SJSA1 (cell line): ENCODE results near the gene CCL4. TPM values are rescaled to one million over a fixed set of nuclear protein-coding genes. Genes with fewer than 3 reads are reported as not detected.

Source experiments
- DNase-seq, 2 experiments: peaks; one replicate each; pipeline ENCODE4 v3.0.0-alpha.2; 2015 to 2020; ENCODE audit warnings: low spot score in 2 of 2, low read depth in 1 of 2
- H3K27ac ChIP-seq: fragments of 250-450 bp; sonication (Bioruptor Pico); 2 replicates; pipeline ENCODE4 v1.5.1; 2020; ENCODE audit warnings: mild to moderate bottlenecking, moderate library complexity
- H3K27me3 ChIP-seq: fragments of 250-450 bp; sonication (Bioruptor Pico); replicated peaks from 2 replicates; pipeline ENCODE4 v1.5.1; 2020; ENCODE audit warnings: mild to moderate bottlenecking, moderate library complexity
- H3K36me3 ChIP-seq: fragments of 250-450 bp; sonication (Bioruptor Pico); 2 replicates; pipeline ENCODE4 v1.5.1; 2020; ENCODE audit warnings: mild to moderate bottlenecking
- H3K4me1 ChIP-seq: fragments of 250-450 bp; sonication (Bioruptor Pico); replicated peaks from 2 replicates; pipeline ENCODE4 v1.6.1; 2021; ENCODE audit warnings: mild to moderate bottlenecking
- H3K4me3 ChIP-seq: fragments of 250-450 bp; sonication (Bioruptor Pico); 2 replicates; pipeline ENCODE4 v1.5.1; 2020; ENCODE audit warnings: mild to moderate bottlenecking
- H3K9me3 ChIP-seq: fragments of 250-450 bp; sonication (Bioruptor Pico); replicated peaks from 2 replicates; pipeline ENCODE4 v1.5.1; 2020; ENCODE audit warnings: mild to moderate bottlenecking
- total RNA-seq: library from RNA; depleted of rRNA; stranded (reverse); fragments of >200 nt; shearing (Covaris generic); gene quantifications from 2 replicates; pipeline ENCODE4 v1.2.3, GENCODE V29; 2014; rRNA removed

CCL4 gene
- total RNA-seq, 1 experiment from 2014 or later: not detected

- Histone ChIP-seq H3K27ac (no peak overlapping the region), H3K4me1 (no peaks in the 10 kb centered on the region), H3K4me3 (no peak overlapping the region), H3K36me3 (no peaks in the 10 kb centered on the region), H3K27me3 (peaks cover 26% of the 10 kb centered on the region), H3K9me3 (no peaks in the 10 kb centered on the region)
- DNase-seq: no peak
Observed at GRCh38 chr17:36151891-36152638, 48.4 kb downstream of the CCL4 start.

DNA sequence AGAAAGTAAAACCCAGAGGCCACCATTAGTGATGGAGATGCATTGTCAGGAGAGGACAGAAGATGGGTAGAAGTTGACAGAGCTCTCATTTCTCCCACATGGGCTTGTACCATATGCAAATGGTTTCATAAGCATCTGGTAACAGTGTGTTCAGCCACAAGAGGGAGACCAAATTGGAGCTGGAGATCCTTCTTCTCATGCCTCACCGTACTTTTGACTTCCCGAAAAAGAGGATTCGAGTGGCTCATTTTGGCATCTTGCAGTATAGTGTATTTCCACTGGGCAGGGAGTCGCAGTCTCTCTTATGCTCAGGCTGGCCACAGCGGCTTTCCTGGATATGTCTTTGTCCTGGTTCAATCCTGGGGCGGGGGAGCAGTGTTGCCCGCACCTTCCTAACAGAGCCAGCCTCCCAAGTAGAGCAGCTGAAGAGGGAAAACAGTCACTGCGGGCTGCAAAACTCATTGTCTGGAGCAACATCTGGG lies 49.1 kb downstream of the CCL4 start:
- Histone ChIP-seq H3K4me1 (no peaks in the 10 kb centered on the region), H3K4me3 (no peak overlapping the region), H3K27me3 (peaks cover 26% of the 10 kb centered on the region), H3K9me3 (no peaks in the 10 kb centered on the region), H3K36me3 (no peaks in the 10 kb centered on the region), H3K27ac (no peak overlapping the region)
- DNase-seq: no peak

DNA sequence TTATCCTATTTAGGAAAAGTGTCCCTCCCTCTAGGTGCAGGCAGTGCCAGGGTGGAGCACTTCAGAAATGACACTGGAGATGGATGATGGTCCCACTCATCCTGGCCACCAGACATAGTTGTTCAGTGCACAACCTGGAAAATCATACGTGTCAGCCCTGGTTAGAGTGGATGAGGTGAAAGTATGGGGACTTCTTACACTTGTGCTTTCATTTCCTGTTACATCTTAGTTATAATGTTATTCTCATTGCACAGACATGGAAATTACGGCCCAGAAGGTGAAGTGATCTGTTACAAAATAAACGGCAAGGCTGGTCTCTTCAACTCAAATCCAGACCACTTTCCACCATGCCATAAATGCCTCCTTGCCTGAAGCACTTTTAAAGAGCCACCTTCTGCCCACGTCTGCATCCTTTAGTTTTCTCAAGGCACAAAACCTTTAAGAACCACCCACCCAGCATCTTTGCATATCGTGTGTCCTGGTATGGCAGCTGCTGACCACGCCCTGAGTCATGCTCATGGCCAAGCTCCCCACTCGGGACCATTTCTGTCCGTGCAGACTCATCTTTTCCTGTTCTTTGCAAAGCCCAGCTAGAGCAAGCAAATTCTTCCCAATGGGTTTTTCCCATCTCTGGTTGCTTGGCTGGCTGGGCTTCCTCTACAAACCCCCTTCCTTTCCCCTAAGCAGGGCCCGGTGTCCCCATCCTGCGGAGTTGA lies 50.4 kb downstream of the CCL4 start:
- no peaks in the 10 kb centered on the region for H3K4me1 ChIP-seq
- no peak overlapping the region for H3K27ac ChIP-seq
- peaks cover 25% of the 10 kb centered on the region for H3K27me3 ChIP-seq
- DNase-seq: no peak
- no peaks in the 10 kb centered on the region for H3K9me3 ChIP-seq
- no peaks in the 10 kb centered on the region for H3K36me3 ChIP-seq
- no peak overlapping the region for H3K4me3 ChIP-seq

Other genes starting within 250 kb of the CCL4 start
- gene HEATR9, start 234.9 kb upstream of the CCL4 start, total RNA-seq: not detected in 2 replicates
- gene CCL5, start 223.5 kb upstream of the CCL4 start, total RNA-seq: not detected in 2 replicates
- gene RDM1, start 173.1 kb upstream of the CCL4 start, total RNA-seq: 0.11 and 0.50 TPM in 2 replicates
- gene LYZL6, start 160.1 kb upstream of the CCL4 start, total RNA-seq: not detected in 2 replicates
- not detected in 2 replicates for gene CCL16, start 122.3 kb upstream of the CCL4 start, total RNA-seq
- not detected in 2 replicates for gene CCL14, start 117.1 kb upstream of the CCL4 start, total RNA-seq
- gene CCL15, start 102.3 kb upstream of the CCL4 start, total RNA-seq: not detected in 2 replicates
- not detected in 2 replicates for gene CCL23, start 85.9 kb upstream of the CCL4 start, total RNA-seq
- not detected in 2 replicates for gene CCL18, start 39.6 kb upstream of the CCL4 start, total RNA-seq
- not detected in 2 replicates for gene CCL3, start 13.7 kb upstream of the CCL4 start, total RNA-seq
- 0.66 TPM in 1 of 2 replicates, not detected in the other for gene TBC1D3B, start 72.8 kb downstream of the CCL4 start, total RNA-seq
- not detected in 2 replicates for gene CCL3L1, start 92.9 kb downstream of the CCL4 start, total RNA-seq
- not detected in 2 replicates for gene CCL4L2, start 107.2 kb downstream of the CCL4 start, total RNA-seq
- gene TBC1D3I, start 160.7 kb downstream of the CCL4 start, total RNA-seq: 0.03 TPM in 1 of 2 replicates, not detected in the other
- not detected in 2 replicates for gene TBC1D3G, start 220.1 kb downstream of the CCL4 start, total RNA-seq